ENCODE measurements around the gene KATNAL1.

Gene KATNAL1

DNA sequence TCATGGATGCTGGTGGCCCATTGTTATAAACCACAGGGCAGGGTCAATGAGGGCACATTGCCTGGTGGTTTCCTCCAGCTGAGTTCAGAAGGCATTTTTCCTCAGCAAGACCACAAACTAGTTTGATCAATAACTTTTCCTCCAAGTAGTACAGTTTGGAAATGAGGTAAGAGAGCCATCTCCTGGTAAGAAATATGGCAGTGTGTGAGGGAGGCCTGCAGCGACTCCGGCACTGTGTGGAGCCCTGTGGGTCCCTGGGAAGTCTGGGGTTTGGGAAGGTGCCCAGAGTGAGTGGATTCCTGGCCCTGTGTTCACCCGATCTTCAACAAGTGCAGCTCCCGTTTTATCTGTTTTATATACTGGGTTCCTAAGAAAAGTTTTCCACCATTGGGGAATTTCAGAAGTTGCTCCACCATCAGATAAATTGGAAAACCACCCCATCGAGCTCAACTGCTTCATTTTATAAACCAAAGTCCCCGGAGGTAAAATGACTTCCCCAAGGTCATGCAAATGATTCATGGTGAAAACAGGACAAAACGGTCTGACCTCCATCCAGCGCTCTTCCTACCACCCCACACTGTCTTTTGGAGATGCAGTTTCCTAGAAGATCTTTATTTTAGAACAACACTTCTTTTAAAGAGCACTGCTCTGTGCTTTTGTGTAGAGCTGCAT, 148.4 kb downstream of the KATNAL1 start:
- DNase-seq, result no peak

DNA sequence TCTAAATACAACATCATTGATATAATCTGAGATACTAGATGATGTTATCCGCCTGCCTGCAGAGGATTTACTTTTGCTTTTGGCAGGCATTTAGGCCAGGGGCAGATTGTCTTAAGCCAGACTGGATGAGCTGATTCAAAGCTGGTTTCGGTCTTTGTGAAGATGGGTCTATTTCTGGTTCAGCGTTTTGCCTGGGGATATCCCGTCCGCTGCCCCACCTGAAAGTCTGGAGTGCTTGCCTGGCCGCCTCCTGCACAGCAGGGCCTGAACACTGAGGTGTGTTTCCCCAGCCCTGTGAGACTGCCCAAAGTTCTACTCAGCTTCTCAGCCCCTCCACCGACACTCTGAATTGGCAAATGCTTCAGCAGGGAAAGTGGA, 149.7 kb downstream of the KATNAL1 start:
- no peak for DNase-seq

DNA sequence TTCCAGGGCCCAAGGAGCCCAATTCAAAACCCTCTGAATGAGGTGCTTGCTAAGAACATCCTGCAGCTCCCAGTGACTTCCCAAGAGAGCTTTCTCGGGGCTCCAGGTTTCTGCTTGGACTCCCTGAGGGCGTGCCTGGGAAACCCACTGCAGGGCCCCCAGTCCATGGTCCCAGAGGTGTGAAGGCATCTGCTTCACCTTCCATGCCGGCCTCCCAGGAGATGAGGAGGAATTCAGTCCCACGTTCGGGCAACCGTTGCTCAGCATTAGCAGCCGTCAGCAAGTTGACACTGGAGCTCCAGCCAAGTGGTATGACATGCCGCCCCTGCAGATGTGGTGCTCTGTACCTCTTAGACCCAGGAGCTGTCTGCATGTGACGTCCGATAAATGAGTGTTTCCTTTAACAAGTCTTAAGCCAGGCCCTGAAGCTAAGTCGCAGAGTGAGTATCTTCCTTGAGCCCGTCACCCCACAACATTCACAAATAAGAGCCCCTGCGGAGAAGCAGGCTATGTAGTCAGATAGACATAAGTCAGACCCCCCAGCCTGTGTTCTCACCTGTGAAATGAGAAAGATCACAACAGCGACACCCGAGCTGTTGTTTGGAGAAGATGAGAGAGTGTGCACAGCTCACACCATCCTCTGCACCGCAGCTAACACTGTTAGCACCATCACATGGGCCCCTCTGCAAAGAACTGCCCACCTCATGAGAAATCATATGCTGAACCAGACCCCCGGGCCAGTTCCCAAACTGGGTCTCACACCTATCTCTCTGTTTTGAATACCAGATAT, 150.3 kb downstream of the KATNAL1 start:
- DNase-seq, result no peak

DNA sequence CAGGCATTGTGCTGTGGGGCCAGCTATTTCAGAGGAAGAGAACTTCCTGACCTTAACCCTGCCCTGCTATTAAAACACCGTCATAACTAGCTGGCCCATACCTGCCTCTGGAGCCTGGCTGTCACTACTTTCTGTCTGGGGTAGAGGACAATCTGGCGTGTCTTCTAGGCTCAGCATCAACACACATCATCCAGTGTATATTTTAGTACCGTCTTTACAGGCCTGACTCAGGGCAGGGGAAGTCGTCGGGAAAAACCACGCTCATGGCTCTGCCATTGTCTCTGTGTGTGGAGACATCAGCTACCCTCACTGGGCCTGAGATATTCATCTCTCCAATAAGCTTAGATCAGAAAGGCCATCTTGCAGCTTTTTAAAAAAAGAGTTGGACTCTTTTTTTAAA, 151.1 kb downstream of the KATNAL1 start:
- DNase-seq, result no peak

DNA sequence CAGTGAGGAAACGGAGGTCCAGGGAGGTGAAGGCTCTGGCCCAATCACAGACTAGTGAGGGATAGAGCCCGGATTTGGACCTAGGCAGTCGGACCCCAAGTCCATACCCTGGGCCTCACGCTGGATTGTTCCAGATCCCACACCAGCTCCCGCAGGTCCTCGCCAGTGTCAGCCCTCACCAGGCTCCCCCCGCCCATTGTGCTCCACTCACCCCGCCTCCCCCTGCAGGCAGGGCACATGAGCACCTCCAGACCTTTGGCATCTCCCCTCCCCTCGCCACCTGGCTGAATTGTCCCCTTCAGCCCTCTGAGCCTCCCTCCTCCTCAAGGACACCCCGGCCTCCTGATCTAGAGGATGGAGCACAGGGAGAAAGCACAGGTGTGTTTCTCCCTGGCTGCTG, 152.4 kb downstream of the KATNAL1 start:
- no peak for DNase-seq

DNA sequence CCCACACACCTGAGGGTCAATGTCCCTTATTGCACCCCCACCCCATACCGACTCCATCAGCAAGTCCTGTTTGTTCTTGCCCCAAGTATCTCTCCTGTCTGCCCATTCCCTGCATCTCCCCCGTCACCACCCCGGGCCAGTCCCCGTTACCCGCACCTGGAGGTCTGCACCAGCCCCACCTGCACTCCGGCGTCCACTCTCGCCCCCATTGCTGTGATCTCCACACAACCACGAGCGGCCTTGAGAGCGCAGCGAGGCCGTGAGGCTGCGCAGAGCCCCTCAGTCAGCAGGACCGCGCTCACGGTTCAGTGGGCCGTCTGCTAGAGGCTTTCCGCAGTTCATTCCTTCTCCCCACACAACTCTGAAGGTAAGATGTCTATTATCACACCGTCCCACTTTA, 152.8 kb downstream of the KATNAL1 start:
- no peak for DNase-seq

DNA sequence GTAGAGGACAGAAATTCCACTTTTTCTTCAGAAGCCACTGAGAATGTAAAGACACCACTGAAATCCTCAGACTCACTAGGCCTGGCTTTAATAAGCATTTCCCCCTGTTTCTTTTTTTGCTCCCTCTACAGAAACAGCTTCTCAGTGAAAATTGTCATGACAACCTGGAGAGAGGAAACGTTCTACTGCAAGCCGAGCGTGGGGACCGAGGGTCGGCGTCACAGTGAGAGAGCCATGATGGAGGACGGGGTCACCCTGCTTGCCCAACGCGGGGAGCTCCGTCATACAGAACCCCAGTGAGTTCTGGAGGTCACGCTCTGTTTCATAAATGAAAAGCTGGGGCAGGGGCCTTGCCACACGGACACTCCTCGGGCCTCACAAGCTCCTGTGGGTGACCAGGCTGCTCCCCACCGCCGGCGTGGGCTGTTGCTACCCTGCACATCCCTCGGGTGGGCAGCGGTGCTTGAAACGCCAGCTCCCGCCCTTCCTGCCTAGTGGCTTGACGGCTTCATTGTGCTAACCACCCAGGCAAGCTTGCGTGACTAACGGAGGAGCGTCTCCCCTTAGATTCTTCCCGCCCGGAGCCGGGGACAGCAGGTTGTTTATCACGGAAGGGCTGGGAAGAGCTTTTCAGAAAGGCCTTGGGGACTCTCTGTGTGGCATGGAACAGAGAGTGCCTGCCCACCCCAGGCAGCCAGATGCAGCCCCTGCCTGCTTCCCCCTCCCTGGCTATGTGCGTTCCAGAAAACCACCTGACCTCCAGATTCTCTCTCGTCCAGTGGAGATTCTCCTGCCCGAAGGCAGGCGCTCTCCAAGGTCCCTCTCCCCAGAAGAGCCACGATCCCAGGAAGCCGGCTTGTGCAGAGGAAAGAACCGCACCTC, 153.6 kb downstream of the KATNAL1 start:
- no peak for DNase-seq
